Mucosa of descending colon (tissue), 3 donors: Measurements from ENCODE around the gene EXOC2. TPM values are rescaled to one million over a fixed set of nuclear protein-coding genes. Genes with fewer than 3 reads are reported as not detected.

Experiments
- ATAC-seq: fragments of 200-7000 bp; cut with Tn5 transposase; one replicate; pipeline ENCODE4 v1.9.1; 2020; ENCODE audit warnings: mild to moderate bottlenecking, moderate library complexity
- DNase-seq, 3 donors: peaks; one replicate each; pipeline ENCODE4 v3.0.0-alpha.2; 2020
- H3K36me3 ChIP-seq: fragments of 200-600 bp; one replicate; pipeline ENCODE4 v1.8.0; 2021; ENCODE audit warnings: low read depth, mild to moderate bottlenecking
- H3K4me1 ChIP-seq: fragments of 200-600 bp; one replicate; pipeline ENCODE4 v1.8.0; 2021; ENCODE audit warnings: low read depth, mild to moderate bottlenecking
- H3K4me3 ChIP-seq: fragments of 200-600 bp; one replicate; pipeline ENCODE4 v1.8.0; 2021; ENCODE audit warnings: mild to moderate bottlenecking
- H3K9me3 ChIP-seq: fragments of 200-600 bp; one replicate; pipeline ENCODE4 v1.8.0; 2021; ENCODE audit warnings: mild to moderate bottlenecking
- intact Hi-C, 2 donors: fragments of 100-400 bp; cut with DNase I in 1 of 2; cut with micrococcal nuclease in 1 of 2; formaldehyde crosslinking; loops; one replicate each; pipeline versions ENCODE4 v1.11.0 to v1.11.1; 2022; cut with DNase I, micrococcal nuclease
- total RNA-seq, 3 donors: library from RNA; stranded (reverse); fragmentation: NEBNext Ultra II Directional in 2 of 3; extraction: Animal tissue kit (Norgen Biotek cat#: 25700) in 2 of 3; gene quantifications; one replicate each; pipeline versions ENCODE4 v1.2.1 to v1.2.4, GENCODE V29; 2021 to 2023
- TF ChIP-seq, protein P1 (sequence below): fragments of 200-600 bp; IDR thresholded peaks from one replicate; pipeline ENCODE4 v1.8.0; 2022; ENCODE audit warnings: antibody characterized with exemption, mild to moderate bottlenecking
- donor health status: DM: no; HTN: no; CAD: no; lungs with moderate emphysema.
- donor health status: DM: no; HTN: no; CAD: no.
- donor health status: DM: no; HTN: yes; CAD: no.

EXOC2 gene
- total RNA-seq, 3 donors from 2014 or later, result 13.1 to 20.9 (median 17.3) TPM

DNA sequence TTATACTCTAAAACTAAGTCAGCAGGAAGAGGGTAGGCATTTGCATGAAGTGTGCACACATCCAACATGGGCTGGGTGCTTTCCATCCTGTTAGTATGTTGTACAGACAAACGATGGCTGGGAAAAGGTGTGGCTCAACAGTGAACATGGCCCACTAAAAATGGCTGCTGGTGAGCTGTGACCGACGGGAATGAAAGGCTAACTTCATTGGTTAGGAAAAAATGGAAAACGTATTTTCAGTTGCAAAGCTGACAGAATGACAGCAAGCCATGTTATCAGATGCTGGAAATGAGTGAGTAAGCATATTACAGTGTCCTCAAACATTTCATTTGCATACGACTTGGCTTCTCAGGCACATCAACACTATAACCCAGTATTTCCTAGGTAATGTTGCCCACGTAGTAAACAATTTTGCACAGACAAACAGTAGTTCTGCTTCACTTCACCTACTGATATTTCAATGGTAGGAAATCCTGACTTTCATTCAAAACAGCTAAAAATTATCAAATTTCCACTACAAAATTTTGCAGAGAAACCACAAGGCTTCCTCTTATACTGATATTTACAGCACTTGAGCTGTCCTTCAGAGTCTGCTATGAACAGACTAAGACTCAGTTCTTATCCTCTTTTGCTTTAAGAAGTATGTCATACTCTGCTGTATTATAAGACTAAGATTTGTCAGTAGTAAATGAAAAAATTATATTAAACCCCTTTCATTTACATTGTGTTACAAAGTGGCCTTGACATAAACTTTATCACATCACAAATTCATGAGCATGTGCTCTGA is 202.5 kb downstream of the EXOC2 start:
- TF ChIP-seq, protein P1, sequence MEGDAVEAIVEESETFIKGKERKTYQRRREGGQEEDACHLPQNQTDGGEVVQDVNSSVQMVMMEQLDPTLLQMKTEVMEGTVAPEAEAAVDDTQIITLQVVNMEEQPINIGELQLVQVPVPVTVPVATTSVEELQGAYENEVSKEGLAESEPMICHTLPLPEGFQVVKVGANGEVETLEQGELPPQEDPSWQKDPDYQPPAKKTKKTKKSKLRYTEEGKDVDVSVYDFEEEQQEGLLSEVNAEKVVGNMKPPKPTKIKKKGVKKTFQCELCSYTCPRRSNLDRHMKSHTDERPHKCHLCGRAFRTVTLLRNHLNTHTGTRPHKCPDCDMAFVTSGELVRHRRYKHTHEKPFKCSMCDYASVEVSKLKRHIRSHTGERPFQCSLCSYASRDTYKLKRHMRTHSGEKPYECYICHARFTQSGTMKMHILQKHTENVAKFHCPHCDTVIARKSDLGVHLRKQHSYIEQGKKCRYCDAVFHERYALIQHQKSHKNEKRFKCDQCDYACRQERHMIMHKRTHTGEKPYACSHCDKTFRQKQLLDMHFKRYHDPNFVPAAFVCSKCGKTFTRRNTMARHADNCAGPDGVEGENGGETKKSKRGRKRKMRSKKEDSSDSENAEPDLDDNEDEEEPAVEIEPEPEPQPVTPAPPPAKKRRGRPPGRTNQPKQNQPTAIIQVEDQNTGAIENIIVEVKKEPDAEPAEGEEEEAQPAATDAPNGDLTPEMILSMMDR, result no peak
- ATAC-seq (peak; percentile 37), DNase-seq (no peak)
- intact Hi-C loops, result no loop called here
- Histone ChIP-seq H3K4me3 (no peak overlapping the region), H3K4me1 (no peaks in the 10 kb centered on the region), H3K36me3 (no peaks in the 10 kb centered on the region), H3K9me3 (no peaks in the 10 kb centered on the region)

DNA sequence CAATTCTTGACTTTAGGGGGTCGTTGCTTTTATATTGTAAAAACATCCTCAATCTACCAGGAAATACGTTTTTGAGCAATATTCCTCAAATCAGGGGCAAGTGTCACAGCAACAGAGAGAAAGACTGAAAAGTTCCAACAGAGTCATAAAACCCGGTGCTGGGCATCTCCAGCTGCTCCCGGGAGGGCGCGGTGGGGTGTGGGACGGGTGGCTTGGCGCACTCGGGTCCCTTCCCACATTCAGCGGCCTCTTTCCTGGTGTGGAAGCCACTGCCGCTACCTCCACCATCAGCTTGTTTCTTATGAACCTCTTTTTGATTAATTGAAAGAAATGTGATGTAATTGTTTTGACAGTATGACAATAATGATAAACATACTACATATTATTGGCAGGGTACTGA is 203.2 kb downstream of the EXOC2 start:
- no peaks in the 10 kb centered on the region for H3K36me3 ChIP-seq
- intact Hi-C loops, result no loop called here
- no peaks in the 10 kb centered on the region for H3K9me3 ChIP-seq
- no peak for DNase-seq
- TF ChIP-seq, protein P1, result no peak
- no peaks in the 10 kb centered on the region for H3K4me1 ChIP-seq
- no peak overlapping the region for H3K4me3 ChIP-seq
- no peak for ATAC-seq

DNA sequence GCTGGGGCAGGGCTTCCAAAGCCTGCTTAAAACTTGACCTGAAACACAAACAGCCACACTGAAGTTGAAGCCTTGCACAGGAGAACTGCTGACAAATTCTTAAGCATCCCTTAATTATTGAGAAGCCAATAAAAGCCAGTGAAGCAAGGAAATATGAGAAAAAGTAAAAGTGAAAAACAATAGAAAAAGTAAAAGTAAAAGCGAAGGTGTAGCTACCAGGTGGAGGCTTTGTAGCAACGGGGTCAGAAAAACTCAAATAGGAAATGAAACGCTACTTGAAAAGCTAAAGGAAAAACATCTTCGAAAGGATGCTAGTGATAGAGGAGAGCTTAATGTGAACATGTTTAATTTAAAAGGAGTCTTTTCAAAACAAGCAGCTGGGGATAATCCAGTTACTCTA is 203.9 kb downstream of the EXOC2 start:
- H3K9me3 ChIP-seq, result no peaks in the 10 kb centered on the region
- no peaks in the 10 kb centered on the region for H3K4me1 ChIP-seq
- intact Hi-C loops, result no loop called here
- H3K4me3 ChIP-seq, result no peak overlapping the region
- no peaks in the 10 kb centered on the region for H3K36me3 ChIP-seq
- TF ChIP-seq, protein P1, result no peak
- DNase-seq, result no peak
- ATAC-seq, result no peak

DNA sequence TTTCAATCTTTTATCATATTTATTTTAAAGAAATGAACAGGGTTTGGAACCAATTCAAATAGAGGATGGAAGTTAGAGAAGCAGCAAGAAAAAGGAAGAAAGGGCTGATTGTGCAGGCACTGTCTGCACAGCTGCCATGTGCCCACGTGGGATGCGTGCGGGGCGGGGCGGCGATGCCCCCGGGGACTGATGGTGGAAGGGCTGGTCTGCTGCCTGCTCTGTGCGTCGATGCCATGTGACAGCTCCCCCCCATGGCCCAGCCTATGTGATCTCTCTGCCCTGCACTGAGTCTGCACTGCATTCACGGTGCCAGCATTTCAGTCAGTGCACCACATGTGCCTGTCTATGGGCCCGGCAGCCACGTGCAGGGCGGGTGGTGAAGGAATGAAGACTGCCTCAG is 205.0 kb downstream of the EXOC2 start:
- DNase-seq (peak in 1 of 3 donors; percentile 73), ATAC-seq (peak; percentile 58)
- Histone ChIP-seq H3K4me1 (no peaks in the 10 kb centered on the region), H3K4me3 (no peak overlapping the region), H3K9me3 (no peaks in the 10 kb centered on the region), H3K36me3 (no peaks in the 10 kb centered on the region)
- TF ChIP-seq, protein P1, result no peak
- intact Hi-C loops, result no loop called here

DNA sequence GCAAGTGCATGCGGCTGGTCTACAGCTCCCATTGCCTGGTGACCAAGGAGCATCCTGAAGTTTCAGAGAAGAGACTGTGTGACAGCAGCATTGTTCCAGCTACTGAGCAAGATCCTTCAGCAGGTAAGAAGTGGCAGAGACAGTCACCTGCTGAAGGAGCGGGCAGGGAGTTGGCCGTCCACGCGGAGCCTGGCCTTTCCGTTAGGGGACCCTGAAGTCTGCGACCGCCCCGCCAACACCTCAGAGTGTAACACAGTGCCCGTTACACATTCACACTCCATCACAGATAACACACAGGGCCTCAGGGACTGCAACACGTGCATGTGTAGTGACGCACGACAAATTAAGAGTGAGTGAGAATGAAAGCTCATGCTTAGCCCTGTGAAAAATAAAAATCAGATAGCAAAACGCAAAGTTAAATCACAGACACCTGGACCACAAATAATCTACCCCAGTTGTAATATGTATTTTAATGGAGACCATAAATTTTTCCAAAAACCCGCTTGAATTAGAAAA is 207.2 kb downstream of the EXOC2 start:
- no peak for DNase-seq
- no peaks in the 10 kb centered on the region for H3K4me1 ChIP-seq
- H3K4me3 ChIP-seq, result no peak overlapping the region
- H3K36me3 ChIP-seq, result no peaks in the 10 kb centered on the region
- TF ChIP-seq, protein P1, result no peak
- no peaks in the 10 kb centered on the region for H3K9me3 ChIP-seq
- ATAC-seq, result no peak
- intact Hi-C loops, result no loop called here
